PC-3 (cell line): ENCODE data around the gene CCDC112. TPM values are rescaled to one million over a fixed set of nuclear protein-coding genes. Genes with fewer than 3 reads are reported as not detected.

Experiments
- ATAC-seq: fragments of 200-7000 bp; cut with Tn5 transposase; 2 replicates; pipeline ENCODE4 v1.9.1; 2020; ENCODE audit warnings: mild to moderate bottlenecking, moderate library complexity
- BruUV-seq: library from RNA; stranded (reverse); fragments of 400-500 nt; replicated peaks from 2 replicates; lab custom pipeline; 2021; lab: Mats Ljungman, UMichigan
- CTCF ChIA-PET: fragments of 300-600 bp; sonication (Branson Sonifier 250); formaldehyde crosslinking; loops from one replicate; lab custom pipeline; 2022; ENCODE audit warnings: antibody characterized with exemption; lab: Charles Lee
- POLR2A ChIA-PET: fragments of 300-600 bp; sonication (Branson Sonifier 250); formaldehyde crosslinking; loops from one replicate; lab custom pipeline; 2022; ENCODE audit warnings: antibody characterized with exemption; ENCODE audit not compliant: unreplicated experiment; lab: Charles Lee
- DNase-seq: peaks from one replicate; pipeline ENCODE4 v3.0.0-alpha.2; 2015
- H2AFZ ChIP-seq: fragments of 300-600 bp; sonication (generic); 2 replicates; pipeline ENCODE4 v1.6.0; 2016; ENCODE audit warnings: antibody characterized with exemption, low read length
- H3F3A ChIP-seq: fragments of 300-600 bp; sonication (generic); one replicate; pipeline ENCODE4 v1.6.0; 2017; ENCODE audit warnings: antibody characterized with exemption, low read length, control low read depth, mild to moderate bottlenecking; ENCODE audit not compliant: unreplicated experiment
- H3K27ac ChIP-seq: fragments of 300-600 bp; sonication (generic); 2 replicates; pipeline ENCODE4 v1.5.1; 2016; ENCODE audit warnings: mild to moderate bottlenecking, low read length
- H3K27me3 ChIP-seq: fragments of 300-600 bp; sonication (generic); 2 replicates; pipeline ENCODE4 v1.6.1; 2016; ENCODE audit warnings: low read length, mixed read lengths
- H3K36me3 ChIP-seq: fragments of 300-600 bp; sonication (generic); 2 replicates; pipeline ENCODE4 v1.6.1; 2016; ENCODE audit warnings: low read depth, mixed run types, low read length, mixed read lengths
- H3K4me1 ChIP-seq: fragments of 300-600 bp; sonication (generic); 2 replicates; pipeline ENCODE4 v1.5.1; 2016; ENCODE audit warnings: low read length; ENCODE audit not compliant: insufficient read depth
- H3K4me2 ChIP-seq: fragments of 300-600 bp; sonication (generic); 2 replicates; pipeline ENCODE4 v1.6.0; 2016; ENCODE audit warnings: low read length
- H3K4me3 ChIP-seq: fragments of 300-600 bp; sonication (generic); 2 replicates; pipeline ENCODE4 v1.5.1; 2016; ENCODE audit warnings: mild to moderate bottlenecking, low read length, mixed read lengths
- H3K79me2 ChIP-seq: fragments of 300-600 bp; sonication (generic); 2 replicates; pipeline ENCODE4 v1.6.1; 2017; ENCODE audit warnings: low read length, mixed read lengths
- H3K9ac ChIP-seq: fragments of 300-600 bp; sonication (generic); 2 replicates; pipeline ENCODE4 v1.6.0; 2016; ENCODE audit warnings: mild to moderate bottlenecking, low read length
- H3K9me2 ChIP-seq: fragments of 300-600 bp; sonication (generic); replicated peaks from 2 replicates; pipeline ENCODE4 v1.6.1; 2016; ENCODE audit warnings: mixed run types, low read length, mixed read lengths
- H3K9me3 ChIP-seq: fragments of 300-600 bp; sonication (generic); 2 replicates; pipeline ENCODE4 v1.6.1; 2016; ENCODE audit warnings: low read length, mixed read lengths
- H4K20me1 ChIP-seq: fragments of 300-600 bp; sonication (generic); 2 replicates; pipeline ENCODE4 v1.6.1; 2016; ENCODE audit warnings: low read length, mixed read lengths
- EZH2 ChIP-seq: fragments of 300-600 bp; sonication (generic); IDR thresholded peaks from one replicate; pipeline ENCODE4 v1.6.1; 2017; ENCODE audit warnings: antibody characterized with exemption, mild to moderate bottlenecking, low read length; ENCODE audit not compliant: unreplicated experiment
- EZH2phosphoT487 ChIP-seq: fragments of 300-600 bp; sonication (generic); IDR thresholded peaks from 2 replicates; pipeline ENCODE4 v1.6.1; 2018; ENCODE audit warnings: mild to moderate bottlenecking, antibody characterized with exemption, low read length, borderline replicate concordance
- intact Hi-C: fragments of 100-400 bp; cut with micrococcal nuclease; formaldehyde crosslinking; loops from 2 replicates; pipeline ENCODE4 v1.9.0; 2023
- total RNA-seq: library from RNA; depleted of rRNA; stranded (reverse); fragments of >200 nt; gene quantifications from 2 replicates; pipeline ENCODE4 v1.2.3, GENCODE V29; 2014
- TF ChIP-seq, protein P1 (sequence below): fragments of 300-600 bp; sonication (generic); conservative IDR thresholded peaks from 2 replicates; pipeline ENCODE4 v1.5.1; 2017; ENCODE audit warnings: antibody characterized with exemption, low read depth, mild to moderate bottlenecking, low read length

Gene CCDC112
- total RNA-seq, 1 experiment from 2014 or later: 6.9 TPM

DNA sequence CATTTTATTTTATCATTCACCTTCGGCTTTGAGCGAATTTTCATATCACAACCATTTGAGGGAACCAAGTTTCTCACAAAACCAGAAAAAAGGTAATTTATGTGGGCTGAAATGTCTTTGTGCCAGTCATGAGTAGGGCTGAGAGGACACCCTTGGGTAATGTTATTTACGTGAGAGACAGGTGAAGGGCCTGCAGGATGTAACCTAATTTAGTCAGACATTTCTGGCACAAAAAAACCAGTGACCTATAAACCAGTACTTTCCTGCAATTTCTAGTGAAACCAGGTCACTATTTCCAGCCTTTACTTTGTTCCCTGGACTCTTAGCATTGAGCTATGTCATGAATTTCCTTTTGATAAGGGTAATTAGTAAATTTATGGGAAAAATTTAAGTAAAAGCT lies 17.2 kb upstream of the CCDC112 start:
- TF ChIP-seq EZH2 (no peak), EZH2phosphoT487 (no peak)
- TF ChIP-seq, protein P1, sequence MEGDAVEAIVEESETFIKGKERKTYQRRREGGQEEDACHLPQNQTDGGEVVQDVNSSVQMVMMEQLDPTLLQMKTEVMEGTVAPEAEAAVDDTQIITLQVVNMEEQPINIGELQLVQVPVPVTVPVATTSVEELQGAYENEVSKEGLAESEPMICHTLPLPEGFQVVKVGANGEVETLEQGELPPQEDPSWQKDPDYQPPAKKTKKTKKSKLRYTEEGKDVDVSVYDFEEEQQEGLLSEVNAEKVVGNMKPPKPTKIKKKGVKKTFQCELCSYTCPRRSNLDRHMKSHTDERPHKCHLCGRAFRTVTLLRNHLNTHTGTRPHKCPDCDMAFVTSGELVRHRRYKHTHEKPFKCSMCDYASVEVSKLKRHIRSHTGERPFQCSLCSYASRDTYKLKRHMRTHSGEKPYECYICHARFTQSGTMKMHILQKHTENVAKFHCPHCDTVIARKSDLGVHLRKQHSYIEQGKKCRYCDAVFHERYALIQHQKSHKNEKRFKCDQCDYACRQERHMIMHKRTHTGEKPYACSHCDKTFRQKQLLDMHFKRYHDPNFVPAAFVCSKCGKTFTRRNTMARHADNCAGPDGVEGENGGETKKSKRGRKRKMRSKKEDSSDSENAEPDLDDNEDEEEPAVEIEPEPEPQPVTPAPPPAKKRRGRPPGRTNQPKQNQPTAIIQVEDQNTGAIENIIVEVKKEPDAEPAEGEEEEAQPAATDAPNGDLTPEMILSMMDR: no peak
- Histone ChIP-seq H4K20me1 (no peaks in the 10 kb centered on the region), H3K27me3 (no peaks in the 10 kb centered on the region), H3K4me2 (no peak overlapping the region), H3K4me3 (no peak overlapping the region), H3K4me1 (0 out of 2 replicates have a peak, but pooled peaks cover 5% of the 10 kb centered on the region), H3F3A (no peaks in the 10 kb centered on the region), H3K9ac (no peak overlapping the region), H3K9me3 (no peaks in the 10 kb centered on the region), H3K27ac (no peak overlapping the region), H3K9me2 (no peaks in the 10 kb centered on the region), H3K79me2 (no peaks in the 10 kb centered on the region), H2AFZ (no peak overlapping the region), H3K36me3 (no peaks in the 10 kb centered on the region)
- ChIA-PET CTCF (no interaction called here), POLR2A (no interaction called here)
- BruUV-seq: no TSS peak
- ATAC-seq: no peak
- intact Hi-C loops: no loop called here
- DNase-seq: no peak

DNA sequence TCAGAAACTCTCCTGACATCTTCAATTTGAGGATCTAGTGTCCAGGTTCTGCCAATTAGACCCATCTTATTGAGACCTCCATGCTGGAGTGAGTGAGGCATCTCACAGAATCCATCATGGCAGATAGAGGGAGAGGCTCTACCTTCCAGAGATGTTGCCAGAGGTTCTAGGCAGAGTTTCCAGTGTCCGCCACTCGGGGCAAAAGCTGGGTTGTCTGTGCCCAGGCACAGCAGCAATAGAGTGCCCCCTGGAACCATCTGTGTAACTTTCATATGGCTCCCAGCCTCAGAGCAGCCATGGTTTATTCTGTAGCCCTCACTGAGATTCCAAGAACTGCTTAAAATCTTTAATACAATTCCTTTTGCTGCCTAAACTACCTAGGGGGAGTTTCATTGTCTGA lies 16.6 kb upstream of the CCDC112 start:
- Histone ChIP-seq H3K27ac (no peak overlapping the region), H3K79me2 (no peaks in the 10 kb centered on the region), H3K4me2 (no peak overlapping the region), H2AFZ (no peak overlapping the region), H3K27me3 (no peaks in the 10 kb centered on the region), H3K4me1 (0 out of 2 replicates have a peak, but pooled peaks cover 5% of the 10 kb centered on the region), H4K20me1 (no peaks in the 10 kb centered on the region), H3K9me2 (no peaks in the 10 kb centered on the region), H3K9ac (no peak overlapping the region), H3K36me3 (no peaks in the 10 kb centered on the region), H3K4me3 (no peak overlapping the region), H3K9me3 (no peaks in the 10 kb centered on the region), H3F3A (no peaks in the 10 kb centered on the region)
- TF ChIP-seq, protein P1: no peak
- TF ChIP-seq EZH2phosphoT487 (no peak), EZH2 (no peak)
- POLR2A ChIA-PET: no interaction called here
- ATAC-seq: no peak
- CTCF ChIA-PET: no interaction called here
- BruUV-seq: no TSS peak
- DNase-seq: no peak
- intact Hi-C loops: no loop called here

DNA sequence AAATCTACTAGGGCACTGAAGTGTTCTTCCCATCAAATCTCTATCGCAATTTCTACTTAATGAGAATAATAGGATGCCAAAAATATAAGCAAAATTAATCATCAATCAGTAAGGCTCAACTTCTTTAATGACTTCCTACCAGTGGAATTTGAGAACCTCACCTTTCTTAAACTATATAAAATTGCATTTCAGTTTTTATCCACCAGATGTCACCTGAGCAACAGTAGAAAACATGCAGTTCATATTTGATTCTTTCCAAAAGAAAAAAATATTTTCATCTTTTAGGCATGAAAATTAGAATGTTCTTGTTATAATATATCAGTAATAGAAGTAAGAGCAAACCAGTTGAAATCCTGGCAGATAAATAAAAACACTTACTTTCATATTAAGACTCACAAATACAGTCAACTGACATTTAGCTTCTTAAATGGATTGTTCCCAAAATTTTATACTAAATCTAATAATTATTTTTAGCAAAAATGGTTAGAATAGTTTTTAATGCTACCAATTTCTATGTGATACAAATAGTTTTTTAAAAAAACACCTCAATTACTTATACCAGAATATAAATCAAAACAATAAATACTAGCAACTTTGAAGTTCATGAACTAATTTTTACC lies 13.4 kb upstream of the CCDC112 start:
- TF ChIP-seq, protein P1: peak; percentile 80
- no peak for TF ChIP-seq EZH2
- POLR2A ChIA-PET: no interaction called here
- DNase-seq (peak; percentile 82), ATAC-seq (peak; percentile 65)
- no peak overlapping the region for H3K27ac ChIP-seq
- no peaks in the 10 kb centered on the region for H3K79me2 ChIP-seq
- no peak overlapping the region for H3K4me2 ChIP-seq
- H3K9me3 ChIP-seq: no peaks in the 10 kb centered on the region
- H4K20me1 ChIP-seq: no peaks in the 10 kb centered on the region
- CTCF ChIA-PET: interaction anchor here (0.6 to 1.0 kb wide), 3 partner anchors 113 to 266 kb away, joined by 4 to 7 read pairs (median 5); no protein-coding TSS in a partner anchor
- H3K4me1 ChIP-seq: 0 out of 2 replicates have a peak, but pooled peaks cover 5% of the 10 kb centered on the region
- H3F3A ChIP-seq: no peaks in the 10 kb centered on the region
- no TSS peak for BruUV-seq
- H3K36me3 ChIP-seq: no peaks in the 10 kb centered on the region
- no peaks in the 10 kb centered on the region for H3K27me3 ChIP-seq
- no peak overlapping the region for H2AFZ ChIP-seq
- no peak overlapping the region for H3K4me3 ChIP-seq
- intact Hi-C loops: loop anchor here (1.0 to 10.0 kb wide), 9 partner anchors 33 to 525 kb away; no protein-coding TSS in a partner anchor
- H3K9ac ChIP-seq: no peak overlapping the region
- H3K9me2 ChIP-seq: no peaks in the 10 kb centered on the region
